ENCODE data around the gene SIT1.
A peak's percentile ranks its signal among the peaks of the same experiment; 100 is the strongest.

Gene SIT1

GRCh38 chr9:35697486-35697885 is 46.8 kb upstream of the SIT1 start:
- Histone ChIP-seq H3K79me2 (ENCODE audit: insufficient read depth, low read length) (no peaks in the 10 kb centered on the region), H3K27me3 (ENCODE audit: insufficient read depth, low read length, poor library complexity, severe bottlenecking) (no peaks in the 10 kb centered on the region), H3F3A (ENCODE audit: low read depth) (no peaks in the 10 kb centered on the region), H3K4me3 (ENCODE audit: low read length, poor library complexity, severe bottlenecking) (no peak overlapping the region), H3K4me1 (ENCODE audit: insufficient read depth, low read length, poor library complexity, severe bottlenecking) (no peaks in the 10 kb centered on the region), H3K9ac (ENCODE audit: low read depth, low read length, poor library complexity, severe bottlenecking) (no peak overlapping the region), H3K9me2 (replicated peaks; ENCODE audit: low read depth, low read length) (no peaks in the 10 kb centered on the region), H3K36me3 (ENCODE audit: insufficient read depth, low read length) (peaks cover 61% of the 10 kb centered on the region; the same call in 1 of the 2 replicates), H3K9me3 (ENCODE audit: insufficient read depth, low read depth, low read length) (no peaks in the 10 kb centered on the region), H2AFZ (ENCODE audit: low read length) (no peak overlapping the region), H3K4me2 (ENCODE audit: low read depth, low read length, poor library complexity, severe bottlenecking) (no peak overlapping the region), H4K20me1 (ENCODE audit: insufficient read depth, low read length, poor library complexity, severe bottlenecking) (no peaks in the 10 kb centered on the region)
- no peak for TF ChIP-seq EZH2phosphoT487 (IDR thresholded peaks at IDR 0.05; ENCODE audit: borderline replicate concordance)
- TF ChIP-seq, protein P1, sequence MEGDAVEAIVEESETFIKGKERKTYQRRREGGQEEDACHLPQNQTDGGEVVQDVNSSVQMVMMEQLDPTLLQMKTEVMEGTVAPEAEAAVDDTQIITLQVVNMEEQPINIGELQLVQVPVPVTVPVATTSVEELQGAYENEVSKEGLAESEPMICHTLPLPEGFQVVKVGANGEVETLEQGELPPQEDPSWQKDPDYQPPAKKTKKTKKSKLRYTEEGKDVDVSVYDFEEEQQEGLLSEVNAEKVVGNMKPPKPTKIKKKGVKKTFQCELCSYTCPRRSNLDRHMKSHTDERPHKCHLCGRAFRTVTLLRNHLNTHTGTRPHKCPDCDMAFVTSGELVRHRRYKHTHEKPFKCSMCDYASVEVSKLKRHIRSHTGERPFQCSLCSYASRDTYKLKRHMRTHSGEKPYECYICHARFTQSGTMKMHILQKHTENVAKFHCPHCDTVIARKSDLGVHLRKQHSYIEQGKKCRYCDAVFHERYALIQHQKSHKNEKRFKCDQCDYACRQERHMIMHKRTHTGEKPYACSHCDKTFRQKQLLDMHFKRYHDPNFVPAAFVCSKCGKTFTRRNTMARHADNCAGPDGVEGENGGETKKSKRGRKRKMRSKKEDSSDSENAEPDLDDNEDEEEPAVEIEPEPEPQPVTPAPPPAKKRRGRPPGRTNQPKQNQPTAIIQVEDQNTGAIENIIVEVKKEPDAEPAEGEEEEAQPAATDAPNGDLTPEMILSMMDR (conservative IDR thresholded peaks at IDR 0.05; ENCODE audit: low read length): no peak

GRCh38 chr9:35696520-35697215 is 45.9 kb upstream of the SIT1 start:
- Histone ChIP-seq H3K9me2 (replicated peaks; ENCODE audit: low read depth, low read length) (no peaks in the 10 kb centered on the region), H3K79me2 (ENCODE audit: insufficient read depth, low read length) (no peaks in the 10 kb centered on the region), H3K9ac (ENCODE audit: low read depth, low read length, poor library complexity, severe bottlenecking) (no peak overlapping the region), H3K4me2 (ENCODE audit: low read depth, low read length, poor library complexity, severe bottlenecking) (no peak overlapping the region), H3K4me3 (ENCODE audit: low read length, poor library complexity, severe bottlenecking) (no peak overlapping the region), H4K20me1 (ENCODE audit: insufficient read depth, low read length, poor library complexity, severe bottlenecking) (no peaks in the 10 kb centered on the region), H3K27me3 (ENCODE audit: insufficient read depth, low read length, poor library complexity, severe bottlenecking) (no peaks in the 10 kb centered on the region), H3K36me3 (ENCODE audit: insufficient read depth, low read length) (peaks cover 54% of the 10 kb centered on the region; the same call in 1 of the 2 replicates), H3K9me3 (ENCODE audit: insufficient read depth, low read depth, low read length) (no peaks in the 10 kb centered on the region), H2AFZ (ENCODE audit: low read length) (no peak overlapping the region), H3F3A (ENCODE audit: low read depth) (no peaks in the 10 kb centered on the region), H3K4me1 (ENCODE audit: insufficient read depth, low read length, poor library complexity, severe bottlenecking) (no peaks in the 10 kb centered on the region)
- TF ChIP-seq, protein P1 (conservative IDR thresholded peaks at IDR 0.05; ENCODE audit: low read length): peak; percentile 95
- TF ChIP-seq EZH2phosphoT487 (IDR thresholded peaks at IDR 0.05; ENCODE audit: borderline replicate concordance): no peak

DNA sequence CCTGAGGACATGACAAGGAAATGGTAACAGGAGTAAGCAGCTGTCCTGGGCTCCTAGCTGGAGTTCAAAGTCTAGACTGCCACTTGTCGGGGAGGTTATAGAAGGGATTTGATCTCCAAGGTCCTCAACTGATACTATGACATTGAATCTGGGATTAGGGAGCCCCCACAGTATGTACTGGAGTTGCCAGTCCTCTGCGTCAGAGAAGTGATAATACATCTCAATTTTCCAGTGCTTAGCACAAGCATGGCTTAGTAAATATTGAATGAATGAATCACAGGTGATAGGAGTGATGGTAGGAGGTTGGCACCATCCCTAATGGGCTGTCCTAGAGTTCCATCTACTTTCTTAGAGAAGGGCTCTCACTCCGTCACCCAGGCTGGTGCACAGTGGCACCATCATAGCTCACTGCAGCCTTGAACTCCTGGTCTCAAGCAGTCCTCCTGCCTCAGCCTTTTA is 45.2 kb upstream of the SIT1 start:
- Histone ChIP-seq H3K36me3 (ENCODE audit: insufficient read depth, low read length) (peaks cover 48% of the 10 kb centered on the region; the same call in 1 of the 2 replicates), H2AFZ (ENCODE audit: low read length) (no peak overlapping the region), H3K9me3 (ENCODE audit: insufficient read depth, low read depth, low read length) (no peaks in the 10 kb centered on the region), H3K9ac (ENCODE audit: low read depth, low read length, poor library complexity, severe bottlenecking) (no peak overlapping the region), H3K4me3 (ENCODE audit: low read length, poor library complexity, severe bottlenecking) (no peak overlapping the region), H3K79me2 (ENCODE audit: insufficient read depth, low read length) (no peaks in the 10 kb centered on the region), H3K9me2 (replicated peaks; ENCODE audit: low read depth, low read length) (no peaks in the 10 kb centered on the region), H4K20me1 (ENCODE audit: insufficient read depth, low read length, poor library complexity, severe bottlenecking) (no peaks in the 10 kb centered on the region), H3K4me1 (ENCODE audit: insufficient read depth, low read length, poor library complexity, severe bottlenecking) (no peaks in the 10 kb centered on the region), H3K4me2 (ENCODE audit: low read depth, low read length, poor library complexity, severe bottlenecking) (no peak overlapping the region), H3K27me3 (ENCODE audit: insufficient read depth, low read length, poor library complexity, severe bottlenecking) (no peaks in the 10 kb centered on the region), H3F3A (ENCODE audit: low read depth) (no peaks in the 10 kb centered on the region)
- TF ChIP-seq, protein P1 (conservative IDR thresholded peaks at IDR 0.05; ENCODE audit: low read length): no peak
- no peak for TF ChIP-seq EZH2phosphoT487 (IDR thresholded peaks at IDR 0.05; ENCODE audit: borderline replicate concordance)
